HG02840 (cell line): Measurements from ENCODE around the gene NYAP2.

Experiments
- ATAC-seq: cut with Tn5 transposase; IDR thresholded peaks from one replicate; pipeline ENCODE4 v1.9.1; 2021; ENCODE audit warnings: mild to moderate bottlenecking, moderate library complexity, moderate number of reproducible peaks; ENCODE audit not compliant: unreplicated experiment, low FRiP score

NYAP2 gene

DNA sequence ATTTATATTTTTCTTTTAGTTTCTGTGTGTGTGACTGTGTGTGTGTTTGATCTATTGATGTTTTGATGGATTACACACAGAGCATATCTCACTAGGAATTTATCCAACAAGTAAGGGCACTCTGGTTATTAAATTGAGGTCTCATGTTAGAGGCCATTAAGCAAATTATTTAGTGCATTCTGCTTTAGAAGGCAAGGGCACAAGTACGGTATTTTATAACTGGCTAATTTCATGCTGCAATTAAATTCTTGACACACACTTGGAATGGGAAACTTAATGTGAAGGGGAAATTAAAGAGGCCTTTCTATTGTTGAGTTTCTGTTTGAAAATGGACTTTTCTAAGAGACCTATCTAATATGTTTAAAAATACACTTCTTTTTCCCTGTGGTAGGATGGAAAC lies 25.8 kb downstream of the NYAP2 start:
- ATAC-seq: no peak

DNA sequence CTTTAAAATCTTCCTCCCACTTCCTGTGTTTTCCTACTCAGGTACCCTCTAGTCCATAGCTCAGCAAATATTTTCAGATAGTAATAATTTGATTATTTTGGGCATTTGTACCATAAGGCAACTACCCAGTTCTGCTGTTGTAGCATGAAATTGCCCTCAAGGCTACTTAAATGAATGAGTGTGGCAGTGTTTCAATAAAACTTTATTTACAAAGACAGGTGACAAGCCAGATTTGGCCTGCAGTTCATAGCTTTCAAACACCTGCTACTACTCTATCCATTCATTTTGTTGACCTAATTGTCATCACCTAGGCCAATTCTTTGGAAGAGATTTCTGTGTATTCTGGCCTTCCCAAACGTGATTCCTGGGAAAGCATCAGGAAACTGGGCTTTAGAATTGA lies 28.9 kb downstream of the NYAP2 start:
- no peak for ATAC-seq

DNA sequence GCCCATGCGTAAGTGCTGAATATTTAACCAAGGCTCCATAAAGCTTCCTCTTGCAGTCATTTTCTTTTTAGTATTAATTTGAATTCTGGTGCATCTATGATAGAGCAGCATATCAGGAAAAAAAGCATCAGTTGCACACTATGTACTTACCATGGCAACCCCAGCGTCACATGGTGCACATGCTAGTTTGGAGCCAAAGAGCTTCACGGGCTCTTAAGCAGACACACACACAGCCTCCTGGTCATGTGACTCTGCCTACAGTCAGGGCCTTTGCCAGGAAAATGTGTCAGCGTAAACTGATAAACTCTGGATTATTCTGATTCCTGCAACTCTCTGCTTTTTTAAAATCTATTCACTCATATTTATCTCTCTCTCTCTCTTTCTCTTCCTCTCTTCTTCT lies 30.2 kb downstream of the NYAP2 start:
- ATAC-seq: no peak

DNA sequence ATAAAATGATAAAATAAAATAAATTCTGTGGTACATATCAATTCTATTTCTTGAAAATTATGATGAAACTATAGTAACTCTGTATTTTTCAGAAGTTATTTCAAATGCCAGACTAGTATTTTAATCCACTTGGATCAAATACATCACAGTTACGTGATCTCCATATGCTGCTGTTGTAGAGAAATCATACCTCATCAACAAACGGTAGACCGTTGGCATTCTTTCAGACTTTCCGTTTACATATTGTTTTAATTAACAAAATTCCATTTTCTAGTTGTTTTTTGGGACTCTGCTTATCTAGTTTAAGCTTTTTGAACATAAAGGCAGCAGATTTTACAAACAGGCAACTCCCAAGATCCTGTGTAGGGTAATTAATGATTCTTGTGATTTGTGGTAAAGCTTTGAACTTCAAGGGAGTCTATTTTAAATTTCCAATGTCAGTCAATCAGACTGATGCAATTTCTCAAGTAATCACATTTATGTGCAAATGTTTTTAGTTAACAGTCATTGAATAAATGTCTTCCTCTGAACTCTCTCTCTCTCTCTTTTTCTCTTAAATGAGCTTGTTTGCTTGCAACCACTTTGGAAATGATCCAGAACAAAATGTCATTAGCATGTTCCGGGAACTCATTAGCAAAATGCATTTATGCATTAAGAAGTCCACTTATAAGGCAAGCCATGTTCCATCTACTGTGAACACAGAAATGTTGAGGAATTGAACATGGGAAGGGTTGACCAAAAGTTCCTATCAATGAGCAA lies 31.8 kb downstream of the NYAP2 start:
- no peak for ATAC-seq

DNA sequence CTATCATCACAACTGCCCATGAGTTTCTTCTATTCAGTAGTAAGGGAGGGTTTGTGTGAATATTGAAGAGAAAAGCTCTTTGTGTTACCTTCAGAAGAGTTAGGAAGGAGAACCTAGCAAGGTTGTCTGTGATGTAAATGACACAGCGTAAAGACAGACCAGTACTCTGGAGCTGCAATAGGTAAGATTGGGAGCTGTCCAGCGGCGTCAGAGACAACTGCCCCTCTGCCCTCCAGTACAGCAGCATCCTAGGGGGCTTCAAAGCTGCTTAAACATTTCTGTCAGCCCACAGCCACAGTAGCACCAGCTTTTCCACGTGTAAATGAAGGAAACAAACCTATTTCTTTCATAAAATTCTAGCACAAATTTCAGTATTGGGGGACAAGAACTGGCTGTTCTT lies 34.5 kb downstream of the NYAP2 start:
- no peak for ATAC-seq

DNA sequence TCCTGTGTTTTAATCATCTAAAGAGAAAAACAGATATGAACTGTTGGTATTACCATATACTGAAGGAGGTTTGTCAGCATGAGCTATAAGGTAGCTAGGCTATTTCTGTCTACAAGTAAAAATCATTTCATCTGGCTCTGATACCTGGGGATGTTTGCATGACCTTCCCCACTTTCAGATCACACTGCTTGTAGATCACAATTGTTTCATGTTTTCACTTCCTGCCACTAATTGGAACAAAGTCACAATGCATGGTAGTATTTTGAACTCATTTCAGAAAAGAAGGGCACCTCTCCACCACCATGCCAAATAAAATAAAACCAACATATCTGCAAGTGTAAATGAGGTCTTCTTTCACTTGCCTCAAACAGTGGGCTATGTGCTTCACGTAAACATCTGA lies 37.8 kb downstream of the NYAP2 start:
- no peak for ATAC-seq

DNA sequence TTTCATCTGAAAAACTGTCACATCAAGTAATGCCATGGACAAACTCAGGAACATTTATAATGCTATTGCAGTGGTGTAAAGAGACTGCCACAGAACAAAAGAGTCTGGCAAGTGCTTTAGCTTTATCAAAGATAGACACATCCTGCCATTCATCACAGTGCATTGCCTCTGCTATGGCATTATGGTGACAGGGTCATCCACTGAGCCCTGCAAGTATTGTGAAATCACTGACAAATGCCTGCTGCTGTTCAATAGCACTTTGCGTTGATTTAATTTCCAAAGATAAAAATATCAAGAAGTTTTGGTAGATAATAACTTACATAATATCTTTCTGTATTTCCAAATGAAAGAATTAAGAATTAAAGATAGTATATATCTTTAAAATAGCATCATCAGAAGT lies 38.7 kb downstream of the NYAP2 start:
- ATAC-seq: no peak

DNA sequence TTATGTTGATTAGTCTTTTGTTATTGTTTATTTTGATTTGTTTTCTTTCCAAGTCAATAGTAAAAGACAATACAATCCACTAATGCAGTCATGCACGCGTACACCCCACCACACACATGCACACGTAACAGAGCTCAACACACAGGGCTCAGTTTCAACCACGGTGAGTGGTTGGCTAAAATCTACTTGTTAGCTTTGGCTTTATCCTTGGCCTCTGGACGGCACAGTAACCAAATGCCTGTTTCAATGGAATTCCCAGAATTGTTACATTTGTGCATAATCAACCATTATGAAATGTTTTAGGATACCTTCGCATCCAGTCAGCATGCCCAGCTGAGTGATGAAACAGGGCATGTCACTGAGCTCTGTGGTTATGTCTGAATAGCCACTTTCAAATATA lies 53.2 kb downstream of the NYAP2 start:
- no peak for ATAC-seq

DNA sequence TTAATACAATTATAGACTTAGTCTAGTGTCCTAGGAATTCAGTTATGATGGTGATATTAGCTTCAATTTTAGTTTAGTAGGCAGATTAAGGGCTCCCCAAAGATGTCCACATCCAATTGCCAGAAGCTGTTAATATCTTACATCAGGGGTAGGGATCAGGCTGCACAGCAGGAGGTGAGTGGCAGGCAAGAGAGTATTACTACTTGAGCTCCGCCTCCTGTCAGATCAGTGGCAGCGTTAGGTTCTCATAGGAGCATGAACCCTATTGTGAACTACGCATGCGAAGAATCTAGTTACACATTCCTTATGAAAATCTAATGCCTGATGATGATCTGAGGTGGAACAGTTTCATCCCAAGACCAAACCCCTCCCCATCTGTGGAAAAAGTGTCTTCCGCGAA lies 54.9 kb downstream of the NYAP2 start:
- ATAC-seq: no peak

DNA sequence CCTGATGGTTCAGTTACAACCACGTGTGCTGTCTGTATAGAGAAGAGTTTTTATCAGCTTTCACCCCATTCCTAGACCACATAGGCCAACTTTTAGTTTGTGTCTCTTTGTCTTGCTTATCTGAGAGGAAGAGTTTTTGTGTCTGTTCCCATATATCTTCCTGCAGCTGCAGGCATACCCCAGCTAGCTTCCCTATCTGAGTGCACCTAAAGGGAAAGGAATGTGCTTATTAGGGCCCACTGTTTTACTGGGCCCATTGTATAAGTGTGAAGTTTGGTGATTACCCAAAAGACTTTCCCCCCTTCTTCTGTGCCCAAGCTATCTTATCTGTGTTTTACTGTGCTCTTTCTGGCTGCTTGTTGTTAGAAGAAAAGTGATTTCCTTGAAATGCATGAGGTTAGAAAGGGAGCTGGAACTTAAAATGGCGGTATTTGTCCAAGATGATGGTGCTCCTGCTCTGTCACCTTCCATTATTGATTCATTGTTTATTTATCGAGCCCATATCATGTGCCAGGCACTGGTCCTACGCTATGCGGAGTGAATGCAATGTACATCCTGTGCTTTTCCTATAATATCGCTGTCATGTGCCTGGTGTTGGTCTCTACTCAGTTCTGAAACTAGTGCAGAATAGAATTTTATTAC lies 57.2 kb downstream of the NYAP2 start:
- ATAC-seq: no peak

DNA sequence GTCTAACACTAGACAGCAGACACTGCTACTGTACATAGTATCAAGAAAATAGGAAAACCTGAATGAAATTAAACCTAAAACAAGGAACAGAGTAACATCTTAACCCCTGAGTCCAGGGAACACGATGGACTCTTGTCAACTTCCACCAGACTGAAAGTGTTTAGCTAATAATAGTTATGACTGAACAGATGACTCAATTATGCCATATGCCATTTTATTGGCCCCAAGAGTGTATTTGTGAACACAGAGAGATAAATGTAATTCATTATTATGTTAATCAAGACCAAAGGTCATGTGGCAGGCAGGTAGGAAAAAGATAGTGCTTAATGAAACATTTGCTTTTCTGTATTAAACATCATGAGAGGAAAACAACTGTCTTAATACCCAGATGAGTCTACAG lies 58.0 kb downstream of the NYAP2 start:
- no peak for ATAC-seq

DNA sequence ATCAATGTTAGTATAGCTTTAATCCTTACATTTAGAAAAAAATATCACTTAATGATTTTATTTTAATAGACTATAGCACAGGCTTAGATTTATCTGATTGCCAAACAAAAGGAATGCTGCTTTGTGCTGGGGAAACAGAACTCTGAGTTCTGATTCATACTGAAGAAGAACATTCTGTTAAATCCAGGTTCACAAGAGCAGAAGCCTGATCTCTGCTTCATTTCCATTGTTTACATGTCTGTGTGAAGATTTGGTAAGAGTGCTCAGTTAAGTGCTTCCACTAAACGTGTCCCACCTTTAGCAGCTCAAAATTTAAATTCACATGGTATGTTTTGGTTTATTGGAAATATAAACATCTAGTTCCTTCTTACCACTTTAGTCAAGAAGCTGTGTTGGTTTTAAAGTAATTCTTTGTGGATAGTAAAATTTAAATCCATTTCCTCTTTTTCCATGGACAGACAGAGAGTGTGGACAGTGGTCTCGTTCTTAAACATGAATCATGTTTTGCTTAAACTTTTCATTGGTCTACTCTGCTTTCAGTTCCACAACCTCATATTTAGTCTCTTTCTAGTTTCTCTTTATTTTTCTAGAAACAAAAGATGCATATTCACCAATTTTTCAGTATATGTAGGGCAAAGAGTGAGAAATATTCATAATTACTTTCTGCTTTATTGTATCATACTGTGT lies 59.1 kb downstream of the NYAP2 start:
- no peak for ATAC-seq

DNA sequence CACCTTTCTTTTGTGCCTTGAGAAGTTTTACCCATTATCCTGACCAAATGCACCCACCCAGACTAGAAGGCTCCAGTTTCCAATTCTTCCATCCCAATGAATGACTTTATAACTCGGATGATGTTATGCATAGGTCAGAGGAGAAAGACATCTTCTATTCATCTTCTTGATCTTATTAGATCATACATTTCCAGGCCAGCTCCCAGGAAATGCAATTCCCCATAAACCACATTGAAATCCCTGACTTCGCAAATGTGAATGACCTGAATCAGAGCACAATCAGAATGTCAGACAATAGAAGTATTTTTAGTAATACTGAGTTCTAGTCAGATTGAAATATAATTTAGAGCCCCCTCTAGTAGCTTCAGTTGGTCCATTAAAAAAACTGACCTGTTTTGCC lies 62.9 kb downstream of the NYAP2 start:
- ATAC-seq: no peak

DNA sequence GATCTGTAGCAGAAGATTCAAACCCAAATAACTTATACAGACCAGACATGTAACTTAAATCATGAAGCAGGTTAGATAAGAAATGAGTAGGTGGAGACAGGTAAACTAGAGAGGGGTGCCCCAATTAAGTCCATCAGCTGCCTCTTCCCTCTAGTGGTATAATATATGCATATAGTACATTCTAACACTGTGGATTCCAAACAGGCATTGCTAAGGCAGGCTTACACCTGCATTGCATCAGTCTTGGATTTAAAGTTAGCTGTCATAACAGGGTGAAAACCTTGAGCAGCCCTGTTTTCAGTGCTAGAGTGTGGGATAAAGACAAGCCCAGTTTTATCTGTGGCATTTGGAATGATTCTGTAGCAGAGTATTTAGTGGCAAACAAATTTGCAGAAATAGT lies 63.4 kb downstream of the NYAP2 start:
- no peak for ATAC-seq

DNA sequence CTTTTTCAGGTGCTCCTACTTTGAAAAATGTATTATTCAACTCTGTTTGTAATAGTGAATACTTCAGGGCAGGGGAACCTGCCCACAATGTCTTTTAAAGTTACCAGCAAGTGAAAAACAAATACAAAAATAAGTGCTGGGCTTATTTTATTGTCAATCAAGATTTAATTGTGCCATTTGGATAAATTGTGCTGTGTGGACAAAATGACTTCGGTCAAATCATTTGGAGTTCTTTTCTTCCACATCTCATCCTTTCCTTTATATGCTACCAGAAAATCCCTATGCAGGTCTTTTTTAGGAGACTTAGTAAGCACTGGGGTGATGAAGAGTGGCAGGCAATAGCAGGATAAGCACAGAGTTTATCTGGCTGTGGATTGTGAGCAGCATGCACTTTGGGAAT lies 63.9 kb downstream of the NYAP2 start:
- no peak for ATAC-seq

DNA sequence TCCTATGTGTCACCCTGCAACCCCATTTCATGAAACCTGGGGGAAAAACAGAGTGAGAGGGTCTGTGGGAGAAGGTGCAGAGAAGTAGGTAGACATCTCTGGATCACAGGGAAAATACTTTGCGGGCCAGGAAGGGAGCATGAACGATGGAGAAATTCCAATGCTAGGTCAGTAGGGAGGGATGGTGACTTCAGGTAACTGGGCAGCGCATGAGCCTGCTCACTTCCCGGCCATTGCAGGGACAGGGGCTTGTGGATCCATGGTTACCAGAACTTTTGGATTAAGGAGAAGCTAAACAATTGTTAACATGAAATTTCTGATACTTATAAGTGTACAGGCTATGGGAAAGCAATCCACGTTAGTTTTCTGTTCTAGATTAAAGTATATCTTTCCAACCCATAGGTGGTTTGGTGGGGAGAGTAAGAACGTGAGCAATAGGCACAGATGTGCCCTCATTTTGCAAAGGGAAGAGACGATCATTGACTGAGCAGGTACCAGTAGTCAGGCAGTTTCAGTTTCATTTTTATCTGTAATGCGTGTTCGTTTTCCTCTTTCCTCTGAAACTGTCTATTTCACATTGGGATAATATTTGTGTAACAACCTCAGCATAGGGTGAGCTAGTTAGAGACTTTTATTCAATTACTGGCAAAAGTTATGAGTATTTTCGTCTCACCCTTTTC lies 65.0 kb downstream of the NYAP2 start:
- no peak for ATAC-seq

DNA sequence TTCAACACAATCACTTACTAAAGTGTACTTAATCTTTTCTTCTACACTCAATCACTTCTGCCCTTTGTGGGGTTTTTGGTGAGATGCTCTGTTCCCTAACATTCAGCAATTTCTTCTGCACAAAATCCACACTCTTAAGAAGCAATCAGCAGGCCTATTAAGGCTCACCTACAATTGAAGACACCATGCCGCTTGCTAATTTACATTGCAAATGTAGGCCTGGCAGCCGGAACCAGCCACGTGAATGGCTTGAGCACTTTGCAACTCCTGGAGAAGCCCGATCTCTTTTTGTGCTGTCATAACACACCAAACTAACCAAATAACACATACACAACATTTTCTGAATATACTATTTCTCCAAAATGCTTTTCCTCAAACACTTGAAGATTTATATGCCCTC lies 66.3 kb downstream of the NYAP2 start:
- no peak for ATAC-seq

DNA sequence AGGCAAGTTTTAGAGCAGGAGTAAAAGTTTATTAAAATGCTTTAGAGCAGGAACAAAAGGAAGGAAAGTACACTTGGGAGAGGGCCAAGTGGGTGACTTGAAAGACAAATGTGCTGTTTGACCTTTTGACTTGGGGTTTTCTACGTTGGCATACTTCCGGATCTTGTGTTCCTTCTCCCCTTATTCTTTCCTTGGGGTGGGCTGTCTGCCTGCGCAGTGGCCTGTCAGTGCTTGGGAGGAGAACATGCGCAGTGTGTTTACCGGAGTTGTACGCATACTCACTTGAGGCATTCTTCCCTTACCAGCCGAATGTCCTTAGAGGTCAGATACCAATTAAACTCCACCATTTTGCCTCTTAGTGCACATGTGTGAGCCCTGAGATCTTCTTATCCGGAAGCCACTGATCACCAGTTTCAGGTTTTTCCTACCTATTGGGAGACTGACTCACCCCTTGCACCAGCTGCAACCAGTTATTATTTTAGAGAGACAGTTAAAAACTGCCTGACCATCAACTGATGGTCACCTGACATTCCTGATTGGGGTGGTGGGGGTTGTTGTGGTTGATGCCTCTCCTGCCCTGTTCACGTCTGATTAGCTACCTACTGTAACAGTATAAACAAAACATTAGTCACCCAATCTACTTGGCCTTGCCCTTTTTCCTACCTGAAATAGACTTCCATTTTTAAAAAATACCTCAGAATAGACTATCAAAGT lies 67.5 kb downstream of the NYAP2 start:
- no peak for ATAC-seq

DNA sequence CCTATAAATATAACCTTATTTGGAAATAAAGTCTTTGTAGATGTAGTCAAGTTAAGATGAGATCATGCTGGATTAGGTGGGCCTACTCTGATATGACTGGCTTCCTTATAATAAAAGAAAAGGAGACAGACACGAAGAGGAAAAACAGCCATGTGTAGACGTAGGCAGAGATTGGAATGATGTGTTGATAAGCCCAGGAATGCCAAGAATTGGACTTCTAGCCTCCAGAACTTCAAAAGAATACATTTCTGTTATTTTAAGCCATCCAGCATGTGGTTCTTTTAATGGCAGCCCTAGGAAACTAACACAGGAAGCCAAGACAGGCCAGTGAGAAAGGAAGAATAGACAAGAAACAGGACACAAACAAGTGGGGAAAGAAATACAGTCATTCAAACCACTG lies 68.6 kb downstream of the NYAP2 start:
- ATAC-seq: no peak

DNA sequence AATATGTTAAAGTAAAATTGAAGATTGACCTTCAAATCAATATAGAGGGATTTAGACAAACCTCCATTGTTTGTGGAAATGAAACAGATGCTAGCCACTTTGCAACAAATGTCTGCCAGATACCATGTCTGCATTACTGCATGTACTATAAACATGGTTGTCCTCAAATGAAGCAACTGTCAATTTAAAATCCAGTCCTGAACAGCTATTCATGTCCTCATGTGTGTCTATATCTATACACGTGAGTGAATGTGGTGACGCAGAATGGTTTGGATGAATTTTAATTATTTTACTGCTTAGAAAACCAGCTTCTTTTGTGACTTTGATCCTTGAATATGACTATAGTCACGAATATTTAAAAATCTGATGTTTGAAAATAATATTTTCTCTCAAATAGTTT lies 71.5 kb downstream of the NYAP2 start:
- ATAC-seq: no peak

DNA sequence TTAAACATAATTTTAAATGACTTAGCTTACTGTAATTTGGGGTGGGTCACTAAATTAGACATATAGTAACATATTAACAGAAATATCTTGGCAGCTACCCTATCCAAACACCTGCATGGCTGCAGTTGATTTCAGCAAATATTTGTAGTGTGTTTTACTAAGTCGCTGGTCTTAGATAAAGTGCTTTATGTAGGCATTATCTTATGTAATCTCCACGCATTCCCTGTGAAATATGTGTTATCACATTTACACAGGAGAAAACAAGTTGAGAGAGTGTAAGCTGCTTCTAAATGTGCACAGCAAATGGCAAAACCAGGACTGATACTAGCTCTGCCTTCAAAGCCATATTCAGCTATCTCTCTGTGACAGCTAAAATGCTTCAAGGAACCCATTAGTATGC lies 72.0 kb downstream of the NYAP2 start:
- ATAC-seq: no peak
